T follicular helper cell (primary cell): ENCODE data around the gene SLC25A33.
"Not testable (repeated sequence)": the region's sequence is repeated elsewhere in the genome, so short reads cannot be mapped to it uniquely, and the experiment has no call there.

Experiments
- DNase-seq: peaks from one replicate; pipeline ENCODE4 v3.0.0-alpha.2; 2020; ENCODE audit warnings: low read depth
- total RNA-seq, 2 experiments: gene quantifications; one replicate each; lab custom pipeline; 2026; lab: John Stamatoyannopoulos, UW

Gene SLC25A33, protein sequence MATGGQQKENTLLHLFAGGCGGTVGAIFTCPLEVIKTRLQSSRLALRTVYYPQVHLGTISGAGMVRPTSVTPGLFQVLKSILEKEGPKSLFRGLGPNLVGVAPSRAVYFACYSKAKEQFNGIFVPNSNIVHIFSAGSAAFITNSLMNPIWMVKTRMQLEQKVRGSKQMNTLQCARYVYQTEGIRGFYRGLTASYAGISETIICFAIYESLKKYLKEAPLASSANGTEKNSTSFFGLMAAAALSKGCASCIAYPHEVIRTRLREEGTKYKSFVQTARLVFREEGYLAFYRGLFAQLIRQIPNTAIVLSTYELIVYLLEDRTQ
- 10.2 to 47.4 reads per million in 2 experiments for total RNA-seq

DNA sequence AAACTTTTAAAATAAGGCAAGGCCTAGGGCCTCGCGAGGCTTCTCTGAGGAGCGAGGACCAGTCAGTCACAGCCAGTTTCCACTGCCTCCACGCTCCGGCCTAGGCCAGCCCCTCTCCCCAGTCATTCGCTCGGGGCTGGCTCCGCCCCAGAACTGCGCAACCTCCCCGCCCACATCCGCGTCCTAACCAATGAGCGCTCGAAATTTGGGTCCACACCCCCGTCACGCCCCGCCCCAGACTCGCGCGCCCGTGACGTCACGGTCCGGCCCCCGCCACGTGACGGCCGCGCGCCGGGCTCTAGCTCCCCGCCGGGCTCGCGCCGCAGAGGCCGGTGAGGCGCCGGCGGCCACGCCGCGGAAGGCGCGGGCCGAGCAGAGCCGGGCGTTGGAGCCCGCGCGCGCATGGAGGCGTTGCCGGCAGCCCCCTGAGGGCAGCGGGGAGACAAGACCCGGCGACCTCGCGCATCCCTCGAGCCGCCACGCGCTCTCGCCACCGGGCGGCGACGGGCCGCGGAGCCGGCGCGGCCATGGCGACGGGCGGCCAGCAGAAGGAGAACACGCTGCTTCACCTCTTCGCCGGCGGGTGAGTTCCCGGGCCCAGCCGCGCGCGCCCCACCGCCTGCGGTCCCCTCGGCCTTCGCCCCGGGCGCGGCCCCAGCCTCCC is at the start of gene SLC25A33:
TSS of gene SLC25A33 (plus strand) at position 301 of the 664 bp plus-strand sequence. CDS start at position 528, 227 bp downstream.
- peak; percentile 94 for DNase-seq

DNA sequence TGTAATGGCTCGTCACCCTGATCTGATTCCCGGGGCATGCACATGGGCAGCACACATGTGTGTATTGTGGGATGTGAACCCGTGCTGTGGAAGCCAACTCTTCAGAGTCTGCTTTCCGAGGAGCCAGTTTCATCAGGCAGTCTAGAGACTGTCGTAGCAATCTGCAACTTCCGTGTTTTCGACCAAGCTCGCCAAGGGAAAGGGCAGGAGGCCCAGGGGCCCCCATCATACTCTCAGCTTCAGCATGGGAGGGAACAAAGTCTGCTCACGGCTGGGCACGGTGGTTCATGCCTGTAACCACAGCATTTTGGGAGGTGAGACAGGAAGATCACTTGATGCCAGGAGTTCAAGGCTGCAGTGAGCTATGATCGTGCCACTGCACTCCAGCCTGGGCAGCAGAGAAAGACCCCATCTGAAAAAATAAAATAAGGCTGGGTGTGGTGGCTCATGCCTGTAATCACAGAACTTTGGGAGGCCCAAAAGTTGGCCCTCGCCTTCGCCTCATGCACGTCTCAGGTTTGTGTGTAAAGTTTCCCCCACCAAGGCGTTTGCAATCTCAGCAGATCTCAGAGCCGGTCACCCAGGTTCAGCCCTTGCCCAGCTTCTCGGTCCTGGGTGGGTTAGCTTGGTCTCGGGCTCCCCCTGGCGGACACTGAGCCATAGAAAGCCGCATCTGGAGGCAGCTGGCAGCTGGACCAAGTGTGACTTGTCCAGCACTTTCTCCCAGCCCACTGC is 48.5 kb upstream of the SLC25A33 start:
- DNase-seq: peak; percentile 71

DNA sequence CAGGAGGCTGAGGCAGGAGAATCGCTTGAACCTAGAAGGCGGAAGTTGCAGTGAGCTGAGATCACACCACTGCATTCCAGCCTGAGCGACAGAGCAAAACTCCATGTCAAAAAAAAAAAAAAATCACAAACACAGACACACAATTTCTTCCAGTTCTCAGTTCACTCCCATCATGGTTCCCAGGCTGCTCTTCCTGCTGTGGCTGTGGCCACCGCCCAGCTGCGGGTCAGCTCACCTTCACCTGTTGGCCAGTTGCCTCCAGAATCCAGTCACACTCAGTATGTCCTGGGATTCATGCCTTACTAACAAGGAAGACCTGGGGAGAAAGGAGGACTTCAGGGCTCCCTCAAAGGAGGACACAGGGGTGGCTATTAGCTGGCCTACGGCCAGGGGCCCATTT is 45.9 kb upstream of the SLC25A33 start:
- DNase-seq: no peak

DNA sequence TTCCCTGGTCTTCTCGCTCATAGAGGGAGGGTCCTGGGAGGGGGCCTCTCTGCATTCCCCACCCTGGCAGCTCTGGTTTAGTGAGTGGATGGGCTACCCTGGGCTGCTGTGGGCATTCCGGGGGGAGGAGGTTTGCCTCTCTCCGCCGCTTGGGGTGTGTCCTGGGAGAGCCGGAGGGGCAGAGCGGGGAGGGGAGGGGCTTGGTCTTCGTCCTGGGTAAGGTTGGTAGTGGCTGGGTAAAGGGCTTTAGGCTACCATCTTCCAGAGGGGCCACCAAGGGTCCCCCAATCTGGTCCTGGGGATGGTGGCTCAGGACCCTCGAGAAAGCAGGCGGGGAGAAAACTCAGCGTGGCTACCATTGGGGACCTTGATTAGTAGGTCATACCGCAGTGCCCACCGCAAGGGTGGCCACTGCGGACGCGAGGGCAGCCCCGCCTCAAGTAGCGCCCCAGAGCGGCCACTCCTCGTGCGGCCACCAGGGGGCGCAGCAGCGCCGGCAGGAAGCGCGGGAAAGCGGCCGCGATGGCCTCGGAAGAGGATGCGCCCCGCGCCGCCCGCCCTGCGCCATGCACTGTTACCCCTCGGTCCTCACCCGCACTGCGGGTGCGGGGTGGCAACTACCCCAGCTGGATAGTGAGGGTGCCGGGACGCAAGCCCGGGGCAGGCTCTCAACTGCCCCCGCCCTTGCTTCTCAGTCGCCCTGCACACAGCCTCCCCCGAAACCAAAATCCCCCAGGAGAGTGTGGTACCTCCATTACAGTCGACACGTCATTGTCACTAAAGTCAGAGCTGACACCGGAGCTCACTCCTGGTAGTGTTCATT is 44.1 kb upstream of the SLC25A33 start:
- DNase-seq: peak; percentile 38

DNA sequence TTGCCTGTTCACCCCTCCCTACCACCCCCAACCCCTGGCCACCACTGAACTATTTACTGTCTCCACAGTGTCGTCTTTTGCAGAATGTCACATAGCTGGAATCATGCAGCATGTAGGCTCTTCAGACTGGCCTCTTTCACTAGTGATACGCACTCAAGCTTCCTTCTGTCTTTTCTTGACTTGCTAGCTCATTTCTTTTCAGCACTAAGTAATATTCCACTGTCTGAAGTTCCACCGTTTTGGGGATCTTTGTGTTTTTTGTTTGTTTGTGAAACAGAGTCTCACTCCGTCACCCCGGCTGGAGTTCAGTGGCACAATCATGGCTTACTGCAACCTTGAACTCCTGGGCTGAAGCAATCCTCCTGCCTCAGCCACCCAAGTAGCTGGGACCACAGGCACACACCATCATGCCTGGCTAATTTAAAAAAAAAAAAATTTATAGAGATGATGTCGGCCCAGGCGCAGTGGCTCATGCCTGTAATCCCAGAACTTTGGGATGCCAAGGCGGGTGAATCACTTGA is 43.4 kb upstream of the SLC25A33 start:
- DNase-seq: no peak

DNA sequence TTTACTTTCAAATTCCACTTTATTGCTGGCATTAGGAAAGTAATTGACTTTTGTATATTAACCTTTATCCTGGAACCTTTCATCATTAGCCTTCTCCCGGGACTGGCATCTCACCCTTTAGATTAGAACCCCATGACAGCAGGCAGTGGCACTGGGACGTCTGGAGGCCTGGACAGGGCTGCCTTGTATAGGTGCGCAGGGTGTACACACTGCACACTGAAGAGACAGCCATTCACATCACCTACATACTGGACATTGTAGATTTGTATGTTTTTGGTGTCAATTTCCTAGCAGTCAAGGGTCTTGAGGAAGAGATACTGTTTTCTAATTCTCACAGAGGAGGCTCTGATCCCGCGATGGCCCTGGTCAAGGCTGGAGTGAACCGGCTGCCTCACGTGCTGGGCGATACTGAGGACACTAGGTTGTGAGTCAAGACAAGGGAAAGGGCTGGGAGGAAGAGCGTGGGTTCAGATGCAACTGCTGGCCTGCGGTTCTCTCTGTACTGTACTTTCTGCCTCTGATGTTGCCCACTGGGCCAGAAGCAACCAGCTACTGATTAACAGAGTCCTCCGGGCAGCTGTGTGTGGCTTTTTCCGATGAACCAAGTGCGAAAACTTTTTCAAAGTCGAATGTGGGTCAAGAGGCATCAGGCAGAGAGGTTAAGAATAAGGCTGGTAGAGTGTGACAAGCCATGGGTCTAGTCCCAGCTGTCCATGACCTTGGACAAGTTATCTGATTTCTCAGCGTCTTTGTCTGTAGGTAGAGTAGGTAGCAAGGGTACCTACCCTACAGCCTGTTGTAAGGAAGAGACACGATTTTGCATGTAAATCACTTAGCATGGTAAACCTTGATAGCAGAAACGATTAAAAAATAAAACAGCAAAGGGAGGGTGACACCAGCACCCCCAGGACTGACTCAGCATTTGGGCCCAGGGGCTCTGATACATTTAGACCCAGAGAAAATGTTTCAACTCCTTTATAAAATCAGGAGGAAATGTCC is 38.2 kb upstream of the SLC25A33 start:
- DNase-seq: no peak

DNA sequence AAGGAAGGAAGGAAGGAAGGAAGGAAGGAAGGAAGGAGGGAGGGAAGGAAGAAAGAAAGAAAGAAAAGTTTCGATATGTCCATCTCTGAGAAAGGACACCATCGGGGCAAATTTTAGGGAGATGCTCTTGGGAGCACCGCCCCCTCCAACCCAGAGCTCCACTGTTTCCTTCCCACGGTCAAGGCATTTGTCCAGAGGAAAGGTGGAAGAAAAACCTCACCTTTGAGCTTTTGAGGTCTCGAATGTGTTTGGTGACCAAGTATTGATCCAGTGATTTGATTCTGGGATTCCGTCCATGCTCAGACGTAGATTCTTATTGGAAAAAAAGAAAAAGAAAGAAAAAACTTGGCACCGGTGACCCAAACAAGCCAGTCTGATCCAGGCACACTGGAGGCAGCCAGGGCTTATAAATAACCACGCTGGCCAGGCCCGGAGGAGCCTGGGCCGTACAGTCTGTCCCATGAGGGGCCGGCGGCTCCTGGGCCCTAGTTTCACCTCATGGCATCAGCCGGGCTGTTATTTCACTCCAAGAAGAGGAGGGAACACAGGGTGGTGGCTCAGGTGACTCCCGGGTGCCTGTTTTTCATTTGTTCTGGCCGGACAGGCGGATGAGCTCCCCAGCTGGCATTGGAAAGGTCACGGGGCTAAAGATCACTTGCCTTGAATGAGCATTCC is 36.1 kb upstream of the SLC25A33 start:
- no peak for DNase-seq

DNA sequence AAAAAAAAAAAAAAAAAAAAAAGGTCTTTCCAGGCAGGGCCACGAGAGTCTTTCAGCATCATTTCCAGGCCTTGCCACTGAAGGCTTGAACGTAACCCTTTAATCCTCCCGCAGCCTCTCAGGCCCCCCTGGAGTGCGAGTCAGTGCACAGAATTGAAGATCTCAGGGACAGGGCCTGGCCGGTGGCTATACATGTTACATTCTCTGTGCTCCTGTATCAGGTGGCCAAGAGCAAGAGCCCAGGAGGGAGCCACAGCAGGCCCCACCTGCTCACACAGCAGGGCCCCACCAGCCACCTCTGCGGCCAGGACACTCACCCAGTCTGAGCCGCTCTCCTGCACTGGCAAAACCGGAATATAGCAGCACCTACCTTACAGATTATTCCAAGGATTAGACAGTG is 34.1 kb upstream of the SLC25A33 start:
- DNase-seq: no peak

DNA sequence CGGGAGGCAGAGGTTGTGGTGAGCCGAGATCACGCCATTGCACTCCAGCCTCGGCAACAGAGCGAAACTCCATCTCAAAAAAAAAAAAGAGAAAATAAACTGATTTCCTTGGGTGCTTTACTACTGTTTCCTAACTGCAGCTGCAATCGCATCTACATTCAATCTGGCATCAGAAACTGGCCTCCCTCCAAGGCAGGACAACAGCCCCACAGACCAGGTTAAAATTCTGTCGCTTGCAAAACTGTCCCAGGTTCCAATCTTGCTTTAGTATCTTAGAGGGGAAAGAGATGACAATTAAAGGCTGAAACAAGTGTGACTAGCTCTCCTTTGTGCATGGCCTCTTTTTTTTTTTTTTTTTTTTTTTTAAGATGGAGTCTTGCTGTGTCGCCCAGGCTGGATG is 32.4 kb upstream of the SLC25A33 start:
- no peak for DNase-seq

DNA sequence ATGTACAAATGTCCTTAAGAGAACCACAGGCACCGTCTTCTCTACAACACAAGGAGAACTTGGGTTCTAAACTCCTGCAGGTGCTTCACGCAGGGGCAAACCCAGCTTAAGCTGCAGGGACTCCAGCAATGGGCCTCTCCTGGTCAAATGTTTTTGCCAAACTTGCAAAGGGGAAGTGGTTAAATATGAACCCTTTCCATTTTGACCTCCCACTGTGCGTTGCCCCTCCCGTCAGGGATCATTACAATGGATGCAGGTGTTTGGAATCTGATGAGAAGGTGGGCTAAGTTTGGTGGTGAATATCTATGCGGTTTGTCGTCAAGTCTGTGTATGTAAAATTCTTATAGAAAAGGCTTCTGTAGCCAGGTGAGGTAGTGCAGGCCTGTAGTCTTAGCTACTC is 29.1 kb upstream of the SLC25A33 start:
- DNase-seq: no peak

DNA sequence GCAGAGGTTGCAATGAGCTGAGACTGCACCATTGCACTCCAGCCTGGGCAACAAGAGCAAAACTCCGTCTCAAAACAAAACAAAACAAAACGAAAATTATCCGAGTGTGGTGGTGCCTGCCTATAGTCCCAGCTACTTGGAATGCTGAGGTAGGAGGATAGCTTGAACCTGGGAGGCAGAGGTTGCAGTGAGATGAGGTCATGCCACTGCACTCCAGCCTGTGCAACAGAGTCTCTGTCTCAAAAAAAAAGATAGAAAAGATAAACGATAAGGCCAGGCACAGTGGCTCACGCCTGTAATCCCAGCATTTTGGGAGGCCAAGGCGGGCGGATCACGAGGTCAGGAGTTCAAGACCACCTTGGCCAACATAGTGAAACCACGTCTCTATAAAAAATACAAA is 23.7 kb upstream of the SLC25A33 start:
- DNase-seq: not testable (repeated sequence)

DNA sequence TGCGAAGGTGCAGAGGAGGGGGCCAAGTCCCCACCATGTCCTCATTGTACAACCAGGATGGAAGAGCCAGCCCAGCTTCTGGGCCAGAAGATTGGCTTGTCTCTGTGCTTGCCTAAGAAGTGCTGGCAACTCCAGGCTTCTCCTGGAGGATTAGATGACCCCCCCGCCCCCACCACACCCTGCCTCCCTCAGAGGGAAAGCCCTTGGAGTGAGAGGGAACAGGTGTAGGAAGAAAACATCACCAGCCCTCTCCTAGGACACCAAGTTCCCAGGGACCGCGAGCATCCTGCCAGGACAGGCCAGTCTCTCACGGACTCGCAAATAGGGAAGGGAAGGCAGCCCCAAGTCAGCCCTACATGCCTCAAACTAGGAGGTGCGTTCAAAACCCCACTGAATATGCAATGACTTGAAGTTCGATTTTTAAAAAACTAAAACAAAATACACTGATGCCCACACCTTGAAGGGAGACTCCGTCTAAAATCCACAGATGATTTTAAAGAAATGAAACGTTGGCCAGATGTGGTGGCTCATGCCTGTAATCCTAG is 20.7 kb upstream of the SLC25A33 start:
- DNase-seq: no peak

DNA sequence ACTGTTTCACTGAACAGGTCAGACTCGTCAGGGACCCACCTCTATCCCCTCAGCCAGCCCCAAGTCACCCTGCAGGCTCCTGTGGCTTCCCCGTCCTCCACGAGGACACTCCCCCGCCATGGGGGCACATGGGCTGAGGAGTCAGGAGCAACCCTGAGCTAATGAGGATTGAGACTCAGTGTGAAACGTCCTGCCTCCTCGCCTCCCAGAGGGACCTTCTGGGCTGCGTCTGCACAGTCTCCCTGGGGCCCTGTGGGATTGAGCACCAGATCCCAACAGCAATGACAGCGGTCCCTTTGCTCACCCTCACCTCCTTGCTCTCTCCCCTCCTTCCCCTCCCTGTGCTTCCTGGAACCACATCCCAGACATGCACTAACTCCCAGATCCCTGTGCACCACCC is 18.9 kb upstream of the SLC25A33 start:
- DNase-seq: no peak

DNA sequence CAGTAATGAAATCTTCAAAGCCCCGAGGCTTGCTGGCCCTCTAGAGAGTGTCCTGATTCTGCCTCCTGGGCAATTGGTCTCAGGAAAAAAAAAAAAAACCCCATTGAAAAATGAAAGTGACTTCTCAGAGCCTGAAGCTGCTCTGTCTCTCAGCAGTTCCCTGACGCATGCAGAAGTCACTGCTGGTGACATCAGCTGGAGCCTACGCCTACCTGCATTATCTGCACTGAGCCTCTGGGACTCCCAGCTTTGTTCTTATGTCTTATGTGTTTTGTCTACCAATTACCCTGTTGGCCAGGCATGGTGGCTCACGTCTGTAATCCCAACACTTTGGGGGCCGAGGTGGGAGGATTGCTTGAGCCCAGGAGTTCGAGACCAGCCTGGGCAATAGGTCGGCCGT is 10.1 kb upstream of the SLC25A33 start:
- no peak for DNase-seq

DNA sequence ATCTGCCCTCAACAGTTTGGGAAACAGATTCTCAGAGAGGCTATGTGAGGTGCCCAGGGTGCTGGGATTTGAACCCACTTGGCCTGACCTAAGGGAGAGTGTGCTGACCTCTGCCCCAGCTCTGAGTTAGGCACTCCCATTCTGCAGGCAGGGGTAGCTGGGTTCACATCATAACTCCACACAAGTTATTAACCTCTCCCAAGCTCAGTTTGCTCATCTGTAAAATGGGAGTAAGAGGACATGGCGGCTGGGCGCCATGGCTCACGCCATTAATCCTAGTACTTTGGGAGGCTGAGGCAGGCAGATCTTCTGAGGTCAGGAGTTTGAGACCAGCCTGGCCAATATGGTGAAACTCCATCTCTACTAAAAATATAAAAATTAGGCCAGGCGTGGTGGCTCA is 8.9 kb upstream of the SLC25A33 start:
- no peak for DNase-seq

DNA sequence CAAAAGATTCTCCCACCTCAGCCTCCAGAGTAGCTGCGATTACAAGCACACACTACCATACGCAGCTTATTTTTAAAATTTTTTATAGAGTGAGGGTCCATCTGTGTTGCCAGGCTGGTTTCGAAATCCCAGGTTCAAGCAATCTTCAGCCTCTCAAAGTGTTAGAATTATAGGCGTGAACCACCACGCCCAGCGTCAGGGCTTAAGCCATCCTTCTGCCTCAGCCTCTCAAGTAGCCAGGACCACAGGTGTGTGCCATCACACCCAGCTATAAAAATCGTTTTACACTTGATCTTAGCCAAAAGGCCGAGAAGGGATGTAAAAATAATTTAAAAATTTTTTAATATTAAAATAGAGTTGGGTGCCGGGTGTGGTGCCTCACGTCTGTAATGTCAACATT is 4.3 kb upstream of the SLC25A33 start:
- no peak for DNase-seq

DNA sequence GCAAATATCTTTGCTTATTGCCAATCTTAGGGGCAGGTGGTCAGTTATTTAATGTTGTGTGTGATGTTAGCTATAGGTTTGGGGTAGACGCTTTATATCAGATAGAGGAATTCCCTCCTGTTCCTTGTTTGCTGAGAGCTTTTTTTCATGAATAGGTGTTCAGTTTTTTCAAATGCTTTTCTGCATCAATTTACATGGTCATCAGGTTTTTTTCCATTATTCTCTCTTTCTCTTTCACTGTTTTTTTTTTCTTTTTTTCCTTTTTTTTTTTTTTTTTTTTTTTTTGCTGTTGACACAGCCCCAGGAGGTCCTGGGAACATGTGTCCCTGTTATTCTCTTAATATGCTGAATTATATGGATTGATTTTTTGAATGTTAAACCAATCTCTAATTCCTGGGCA is 3.0 kb upstream of the SLC25A33 start:
- no peak for DNase-seq

DNA sequence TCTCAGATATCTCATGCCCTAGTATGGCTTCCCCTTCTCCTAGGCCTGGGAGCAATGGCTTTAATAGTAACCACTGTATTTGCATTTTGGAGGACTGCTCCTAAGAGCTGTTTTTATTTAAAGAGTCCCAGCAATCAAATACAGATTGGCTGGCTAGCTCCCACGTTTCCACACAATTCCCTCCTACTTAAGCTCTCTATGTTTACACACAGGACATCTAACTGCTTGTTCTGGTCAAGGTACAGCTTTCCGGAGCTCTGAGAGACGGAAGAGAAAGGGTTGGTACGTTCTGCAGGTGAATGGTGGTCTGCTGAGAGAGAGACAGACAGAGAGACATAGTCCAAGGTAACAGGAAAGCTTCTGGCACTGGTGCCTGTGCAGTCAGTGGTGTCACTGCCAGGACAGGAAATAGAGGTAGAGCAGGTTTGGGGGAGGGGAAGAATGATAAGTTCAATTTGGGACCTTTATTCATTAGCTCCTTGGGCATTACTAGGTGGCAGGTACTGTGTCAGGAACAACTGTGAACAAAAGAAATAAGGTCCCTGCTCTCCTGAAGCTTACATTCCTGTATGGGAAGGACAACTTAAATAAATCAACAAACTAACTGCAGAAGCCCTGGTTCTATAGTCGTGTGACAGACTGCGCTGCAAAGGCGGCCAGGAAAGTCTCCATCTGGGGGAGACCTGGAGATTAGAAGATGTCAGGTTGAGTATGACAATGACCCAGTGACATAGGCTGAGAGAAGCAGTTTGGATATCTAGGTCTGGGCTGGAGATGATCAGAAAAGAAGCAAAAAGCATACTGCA is 1.2 kb upstream of the SLC25A33 start:
- DNase-seq: no peak

DNA sequence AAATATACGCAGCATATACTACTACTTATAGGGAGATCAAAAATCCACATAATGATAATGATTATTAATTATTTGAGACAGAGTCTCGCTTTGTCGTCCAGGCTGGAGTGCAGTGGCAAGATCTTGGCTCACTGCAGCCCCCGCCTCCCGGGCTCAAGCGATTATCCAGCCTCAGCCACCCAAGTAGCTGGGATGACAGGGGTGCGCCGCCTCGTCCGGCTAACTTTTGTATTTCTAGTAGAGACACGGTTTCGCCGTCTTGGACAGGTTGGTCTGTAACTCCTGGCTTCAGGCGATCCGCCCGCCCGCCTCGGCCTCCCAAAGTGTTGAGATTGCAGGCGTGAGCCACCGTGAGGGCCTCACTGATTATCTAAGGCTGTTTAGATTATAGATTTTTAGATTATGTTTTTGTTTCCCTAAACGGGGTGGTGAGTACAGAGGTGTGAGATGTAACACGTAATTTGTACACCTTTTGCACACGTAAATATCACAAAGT is 548 bp upstream of the SLC25A33 start:
- DNase-seq: no peak
